ENCODE data around the gene KRTCAP2.
"Not testable (repeated sequence)": the region's sequence is repeated elsewhere in the genome, so short reads cannot be mapped to it uniquely, and the experiment has no call there.

Gene KRTCAP2

GRCh38 chr1:155181371-155182051, 8.4 kb upstream of the KRTCAP2 start:
- DNase-seq, result no peak

GRCh38 chr1:155179112-155180031, 6.3 kb upstream of the KRTCAP2 start:
- DNase-seq, result no peak

GRCh38 chr1:155178441-155179111, 5.5 kb upstream of the KRTCAP2 start:
- DNase-seq, result no peak

- DNase-seq, result no peak
Measured at GRCh38 chr1:155177918-155178281, 4.8 kb upstream of the KRTCAP2 start.

GRCh38 chr1:155177192-155177917, 4.3 kb upstream of the KRTCAP2 start:
- no peak for DNase-seq

- DNase-seq, result peak; percentile 92
Measured at GRCh38 chr1:155176544-155177071, 3.5 kb upstream of the KRTCAP2 start.

GRCh38 chr1:155175927-155176371, 2.8 kb upstream of the KRTCAP2 start:
- peak; percentile 75 for DNase-seq

GRCh38 chr1:155175281-155175926, 2.3 kb upstream of the KRTCAP2 start:
- peak; percentile 2 for DNase-seq

GRCh38 chr1:155174324-155175280, 1.5 kb upstream of the KRTCAP2 start:
- DNase-seq, result peak; percentile 28

GRCh38 chr1:155173478-155174323, 597 bp upstream of the KRTCAP2 start, which contains the start of gene TRIM46:
TRIM46 (plus strand) TSS chr1:155173849; CDS start chr1:155173967, 118 bp downstream.
- peak; percentile 52 for DNase-seq

GRCh38 chr1:155171836-155172731, 1.0 kb downstream of the KRTCAP2 start:
- peak; percentile 0 for DNase-seq

GRCh38 chr1:155170806-155171205, 2.3 kb downstream of the KRTCAP2 start:
- peak; percentile 0 for DNase-seq

GRCh38 chr1:155170101-155170785, 2.9 kb downstream of the KRTCAP2 start:
- DNase-seq, result peak; percentile 1

GRCh38 chr1:155169541-155169940, 3.6 kb downstream of the KRTCAP2 start:
- DNase-seq, result peak; percentile 1

GRCh38 chr1:155168456-155169210, 4.5 kb downstream of the KRTCAP2 start:
- DNase-seq, result peak; percentile 1

GRCh38 chr1:155168105-155168445, 5.0 kb downstream of the KRTCAP2 start:
- not testable (repeated sequence) for DNase-seq

Measured in RPMI8226 (cell line).